Pons (tissue), 1 donor: ENCODE results near the gene CSN3.

Experiments
- DNase-seq: peaks from one replicate; pipeline ENCODE4 v3.0.0-alpha.2; 2016; ENCODE audit warnings: low spot score

CSN3 gene

GRCh38 chr4:70297576-70297975 is 55.2 kb downstream of the CSN3 start:
- no peak for DNase-seq

DNA sequence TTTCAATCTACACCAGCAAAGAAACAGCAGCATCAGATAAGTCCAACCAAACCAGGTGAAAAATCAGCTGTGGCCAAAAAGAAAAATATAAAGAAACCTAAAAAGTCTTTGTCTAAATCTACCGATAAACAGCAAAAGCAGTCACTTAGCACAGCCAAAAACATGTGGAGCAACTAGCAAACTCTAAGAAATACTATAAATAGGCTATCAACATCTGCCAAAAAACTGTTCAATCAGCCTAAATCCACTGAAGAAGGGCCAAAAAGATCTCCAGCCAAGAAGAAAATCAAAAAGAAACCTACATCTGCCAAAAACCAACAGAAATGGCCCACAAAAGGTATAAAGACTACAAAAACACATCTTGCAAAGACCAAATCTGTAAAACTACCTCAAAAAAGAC is 55.7 kb downstream of the CSN3 start:
- DNase-seq, result no peak

DNA sequence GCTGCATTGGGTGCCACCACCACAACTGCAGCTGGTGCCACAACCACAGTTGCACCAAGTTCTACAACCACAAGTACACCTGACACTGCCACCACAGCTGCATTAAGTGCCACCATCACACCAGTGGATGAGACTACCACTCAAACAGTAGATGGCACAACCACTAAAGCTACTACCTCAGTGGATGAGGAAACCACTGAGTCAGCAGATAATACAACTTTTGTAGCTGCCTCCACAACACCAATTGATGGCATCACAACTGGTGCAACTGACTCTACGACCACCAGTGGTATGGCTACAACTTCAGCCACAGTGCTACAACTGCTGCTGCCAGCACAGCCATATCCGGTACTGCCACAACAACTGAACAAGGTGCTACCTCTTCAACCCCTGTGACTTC is 57.2 kb downstream of the CSN3 start:
- DNase-seq, result no peak

- DNase-seq, result no peak
Observed at GRCh38 chr4:70300215-70300614, 57.8 kb downstream of the CSN3 start.
